DND-41 (cell line): ENCODE results near the gene NUMA1.

Experiments used
- ATAC-seq: fragments of 200-7000 bp; cut with Tn5 transposase; 3 replicates; pipeline ENCODE4 v1.9.1; 2021; ENCODE audit warnings: low read depth; ENCODE audit not compliant: insufficient read depth
- DNase-seq: peaks from one replicate; pipeline ENCODE4 v3.0.0-alpha.2; 2020
- H2AFZ ChIP-seq: 2 replicates; pipeline ENCODE4 v1.6.0; 2012; ENCODE audit warnings: low read depth, low read length
- H3K27ac ChIP-seq: 2 replicates; pipeline ENCODE4 v1.5.1; 2012; ENCODE audit warnings: low read length, inconsistent platforms
- H3K27me3 ChIP-seq: fragments of 200-600 bp; sonication (generic); 2 replicates; pipeline ENCODE4 v1.6.0; 2012; ENCODE audit warnings: low read length, mild to moderate bottlenecking, inconsistent platforms; ENCODE audit not compliant: insufficient read depth, poor library complexity
- H3K36me3 ChIP-seq: 2 replicates; pipeline ENCODE4 v1.5.1; 2012; ENCODE audit warnings: low read length, inconsistent platforms; ENCODE audit not compliant: insufficient read depth
- H3K4me1 ChIP-seq: 2 replicates; pipeline ENCODE4 v1.5.1; 2012; ENCODE audit warnings: mild to moderate bottlenecking, low read length; ENCODE audit not compliant: insufficient read depth
- H3K4me2 ChIP-seq: 2 replicates; pipeline ENCODE4 v1.6.0; 2012; ENCODE audit warnings: mild to moderate bottlenecking, moderate library complexity, low read length, inconsistent platforms; ENCODE audit not compliant: insufficient read depth
- H3K4me3 ChIP-seq, 2 experiments: fragments of 200-600 bp in 1 of 2; shearing (Covaris generic) in 1 of 2; 2 replicates each; pipeline ENCODE4 v1.5.1; 2012 to 2016; ENCODE audit warnings: inconsistent platforms in 2 of 2, low read length in 2 of 2, mild to moderate bottlenecking in 2 of 2, low read depth in 1 of 2, moderate library complexity in 1 of 2
- H3K79me2 ChIP-seq: 2 replicates; pipeline ENCODE4 v1.6.0; 2012; ENCODE audit warnings: low read length, inconsistent platforms; ENCODE audit not compliant: insufficient read depth
- H3K9ac ChIP-seq: 2 replicates; pipeline ENCODE4 v1.6.0; 2012; ENCODE audit warnings: low read depth, mild to moderate bottlenecking, inconsistent platforms, low read length, moderate library complexity
- H3K9me3 ChIP-seq: 2 replicates; pipeline ENCODE4 v1.5.1; 2012; ENCODE audit warnings: low read length, moderate library complexity, mild to moderate bottlenecking, inconsistent platforms; ENCODE audit not compliant: insufficient read depth, severe bottlenecking
- H4K20me1 ChIP-seq: 2 replicates; pipeline ENCODE4 v1.6.0; 2012; ENCODE audit warnings: low read length; ENCODE audit not compliant: insufficient read depth
- EZH2 ChIP-seq: IDR thresholded peaks from 3 replicates; pipeline ENCODE4 v1.6.1; 2012; ENCODE audit warnings: borderline replicate concordance, low read depth, mild to moderate bottlenecking, moderate library complexity, low read length, inconsistent platforms; ENCODE audit not compliant: severe bottlenecking
- TF ChIP-seq, protein P1 (sequence below): IDR thresholded peaks from 2 replicates; pipeline ENCODE4 v1.5.1; 2012; ENCODE audit warnings: borderline replicate concordance, low read length, moderate library complexity, mild to moderate bottlenecking; ENCODE audit not compliant: poor library complexity, severe bottlenecking; ENCODE audit errors: extremely low read depth

The NUMA1 gene

DNA sequence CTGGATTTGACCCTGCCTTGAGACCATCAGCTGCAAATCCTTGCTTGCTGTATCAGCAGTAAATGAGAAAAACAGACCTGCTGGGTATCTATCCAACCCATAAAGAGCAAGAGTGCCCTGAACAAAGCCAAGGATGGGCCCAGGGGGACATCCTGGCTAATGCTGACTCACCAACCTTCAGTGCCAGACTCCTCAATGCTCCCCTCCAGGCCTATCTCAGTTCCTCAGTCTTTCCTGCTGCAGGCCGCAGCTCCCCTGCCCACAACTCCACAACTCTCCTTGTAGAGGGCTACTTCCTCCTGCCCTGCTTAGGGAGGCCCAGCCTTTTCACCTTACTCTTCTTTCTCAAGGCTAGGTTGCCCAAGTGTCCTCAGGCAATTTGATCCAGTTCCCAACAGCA lies 20.1 kb upstream of the NUMA1 start:
- no peak overlapping the region for H2AFZ ChIP-seq
- no peaks in the 10 kb centered on the region for H3K27me3 ChIP-seq
- peak overlapping the region; percentile 88; the same call in 1 of the 2 replicates for H3K4me2 ChIP-seq
- DNase-seq (no peak), ATAC-seq (no peak)
- no peak overlapping the region; the same call in 1 of the 2 replicates for H3K27ac ChIP-seq
- H3K4me3 ChIP-seq = no peak overlapping the region
- H3K9ac ChIP-seq = 0 out of 2 replicates have a peak overlapping the region, but pooled peaks have one; percentile 96
- peaks cover 44% of the 10 kb centered on the region for H3K79me2 ChIP-seq
- H3K36me3 ChIP-seq = peaks cover 52% of the 10 kb centered on the region
- H3K9me3 ChIP-seq = no peaks in the 10 kb centered on the region
- no peak for TF ChIP-seq EZH2
- TF ChIP-seq, protein P1, sequence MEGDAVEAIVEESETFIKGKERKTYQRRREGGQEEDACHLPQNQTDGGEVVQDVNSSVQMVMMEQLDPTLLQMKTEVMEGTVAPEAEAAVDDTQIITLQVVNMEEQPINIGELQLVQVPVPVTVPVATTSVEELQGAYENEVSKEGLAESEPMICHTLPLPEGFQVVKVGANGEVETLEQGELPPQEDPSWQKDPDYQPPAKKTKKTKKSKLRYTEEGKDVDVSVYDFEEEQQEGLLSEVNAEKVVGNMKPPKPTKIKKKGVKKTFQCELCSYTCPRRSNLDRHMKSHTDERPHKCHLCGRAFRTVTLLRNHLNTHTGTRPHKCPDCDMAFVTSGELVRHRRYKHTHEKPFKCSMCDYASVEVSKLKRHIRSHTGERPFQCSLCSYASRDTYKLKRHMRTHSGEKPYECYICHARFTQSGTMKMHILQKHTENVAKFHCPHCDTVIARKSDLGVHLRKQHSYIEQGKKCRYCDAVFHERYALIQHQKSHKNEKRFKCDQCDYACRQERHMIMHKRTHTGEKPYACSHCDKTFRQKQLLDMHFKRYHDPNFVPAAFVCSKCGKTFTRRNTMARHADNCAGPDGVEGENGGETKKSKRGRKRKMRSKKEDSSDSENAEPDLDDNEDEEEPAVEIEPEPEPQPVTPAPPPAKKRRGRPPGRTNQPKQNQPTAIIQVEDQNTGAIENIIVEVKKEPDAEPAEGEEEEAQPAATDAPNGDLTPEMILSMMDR = no peak
- 0 out of 2 replicates have a peak, but pooled peaks cover 2% of the 10 kb centered on the region for H4K20me1 ChIP-seq
- peaks cover 38% of the 10 kb centered on the region for H3K4me1 ChIP-seq

DNA sequence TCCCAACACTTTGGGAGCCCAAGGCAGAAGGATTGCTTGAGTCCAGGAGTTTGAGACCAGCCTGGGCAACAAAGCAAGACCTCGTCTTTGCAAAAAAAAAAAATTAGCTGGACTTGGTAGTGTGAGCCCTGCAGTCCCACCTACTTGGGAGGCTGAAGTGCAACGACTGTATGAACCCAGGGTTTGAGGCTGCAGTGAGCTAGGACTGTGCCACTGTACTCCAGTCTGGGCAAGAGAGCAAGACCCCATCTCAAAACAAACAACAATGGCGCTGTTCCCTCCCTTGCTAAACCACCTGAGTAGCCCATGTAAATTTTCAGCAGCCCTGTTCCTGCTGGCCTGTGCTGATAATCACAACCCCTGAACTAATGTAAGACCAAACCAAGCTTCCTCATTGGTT lies 19.7 kb upstream of the NUMA1 start:
- Histone ChIP-seq H3K79me2 (peaks cover 44% of the 10 kb centered on the region), H3K9ac (no peak overlapping the region), H3K4me3 (no peak overlapping the region), H4K20me1 (0 out of 2 replicates have a peak, but pooled peaks cover 2% of the 10 kb centered on the region), H3K4me2 (0 out of 2 replicates have a peak overlapping the region, but pooled peaks have one; percentile 88), H3K4me1 (peaks cover 38% of the 10 kb centered on the region), H3K27ac (no peak overlapping the region; the same call in 1 of the 2 replicates), H3K9me3 (no peaks in the 10 kb centered on the region), H3K36me3 (peaks cover 57% of the 10 kb centered on the region), H3K27me3 (no peaks in the 10 kb centered on the region), H2AFZ (no peak overlapping the region)
- no peak for TF ChIP-seq EZH2
- TF ChIP-seq, protein P1 = no peak
- DNase-seq = no peak
- no peak for ATAC-seq

DNA sequence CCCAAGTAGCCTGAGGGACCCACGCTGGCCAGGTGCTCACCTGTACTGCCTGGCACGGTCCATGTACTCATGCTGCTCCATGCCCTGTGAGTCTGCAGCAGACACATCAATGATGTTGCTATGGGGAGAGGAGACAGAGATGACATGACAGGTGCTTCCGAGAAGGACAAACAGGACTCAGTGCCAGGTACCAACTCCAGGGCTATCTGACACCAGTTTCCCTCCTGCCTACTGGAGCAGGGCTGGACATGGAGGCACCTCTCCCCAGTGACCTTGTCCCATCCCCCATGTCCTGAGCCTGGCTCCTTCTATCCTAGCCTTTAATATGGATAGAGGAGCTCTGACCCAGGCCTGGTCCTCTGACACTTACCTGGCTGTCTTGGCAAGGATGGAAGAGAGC lies 18.4 kb upstream of the NUMA1 start:
- no peaks in the 10 kb centered on the region for H3K9me3 ChIP-seq
- no peak overlapping the region for H3K9ac ChIP-seq
- peaks cover 44% of the 10 kb centered on the region for H3K79me2 ChIP-seq
- no peak for TF ChIP-seq EZH2
- TF ChIP-seq, protein P1 = no peak
- DNase-seq (no peak), ATAC-seq (no peak)
- no peaks in the 10 kb centered on the region for H3K27me3 ChIP-seq
- H3K4me2 ChIP-seq = no peak overlapping the region
- no peak overlapping the region for H2AFZ ChIP-seq
- 0 out of 2 replicates have a peak, but pooled peaks cover 2% of the 10 kb centered on the region for H4K20me1 ChIP-seq
- H3K4me3 ChIP-seq = no peak overlapping the region
- peaks cover 66% of the 10 kb centered on the region for H3K36me3 ChIP-seq
- H3K27ac ChIP-seq = no peak overlapping the region
- H3K4me1 ChIP-seq = peaks cover 32% of the 10 kb centered on the region
